Activated CD8-positive, alpha-beta memory T cell treated with anti-CD3 and anti-CD28 coated beads, Interleukin-2, amount 50 U/mL, for 48 hours (primary cell): ENCODE measurements around the gene TBC1D22A.

Experiments used
- DNase-seq: peaks from one replicate; pipeline ENCODE4 v3.0.0-alpha.2; 2020

Gene TBC1D22A

GRCh38 chr22:47005506-47006408 lies 243.3 kb downstream of the TBC1D22A start:
- DNase-seq, result no peak

- DNase-seq, result no peak
These were observed 244.0 kb downstream of the TBC1D22A start for GRCh38 chr22:47006433-47006832.

- no peak for DNase-seq
These were observed 244.4 kb downstream of the TBC1D22A start for GRCh38 chr22:47006869-47007268.

- no peak for DNase-seq
These were observed 245.0 kb downstream of the TBC1D22A start for GRCh38 chr22:47007496-47007895.

- no peak for DNase-seq
These were observed 245.9 kb downstream of the TBC1D22A start for GRCh38 chr22:47008208-47008885.

- no peak for DNase-seq
These were observed 247.1 kb downstream of the TBC1D22A start for GRCh38 chr22:47009304-47010101.

GRCh38 chr22:47010211-47010610 lies 247.8 kb downstream of the TBC1D22A start:
- DNase-seq, result no peak

GRCh38 chr22:47011131-47011858 lies 248.8 kb downstream of the TBC1D22A start:
- no peak for DNase-seq

GRCh38 chr22:47011859-47012258 lies 249.4 kb downstream of the TBC1D22A start:
- no peak for DNase-seq

GRCh38 chr22:47012589-47013370 lies 250.3 kb downstream of the TBC1D22A start:
- DNase-seq, result no peak

GRCh38 chr22:47013861-47014635 lies 251.6 kb downstream of the TBC1D22A start:
- no peak for DNase-seq

- DNase-seq, result no peak
These were observed 252.3 kb downstream of the TBC1D22A start for GRCh38 chr22:47014636-47015345.

- no peak for DNase-seq
These were observed 253.2 kb downstream of the TBC1D22A start for GRCh38 chr22:47015589-47016178.

GRCh38 chr22:47016631-47017030 lies 254.2 kb downstream of the TBC1D22A start:
- no peak for DNase-seq

- DNase-seq, result no peak
These were observed 254.8 kb downstream of the TBC1D22A start for GRCh38 chr22:47017245-47017644.

GRCh38 chr22:47018010-47018910 lies 255.8 kb downstream of the TBC1D22A start:
- DNase-seq, result no peak

- DNase-seq, result no peak
These were observed 256.8 kb downstream of the TBC1D22A start for GRCh38 chr22:47019012-47019790.

GRCh38 chr22:47020166-47020565 lies 257.7 kb downstream of the TBC1D22A start:
- DNase-seq, result no peak
